NCI-H345 treated with DMSO at 0.1 percent for 48 hours (cell line): ENCODE results near the gene SMIM24.

Experiments used
- DNase-seq: peaks from one replicate; lab custom pipeline; 2025; ENCODE audit not compliant: unreplicated experiment; lab: John Stamatoyannopoulos, UW

Gene SMIM24

DNA sequence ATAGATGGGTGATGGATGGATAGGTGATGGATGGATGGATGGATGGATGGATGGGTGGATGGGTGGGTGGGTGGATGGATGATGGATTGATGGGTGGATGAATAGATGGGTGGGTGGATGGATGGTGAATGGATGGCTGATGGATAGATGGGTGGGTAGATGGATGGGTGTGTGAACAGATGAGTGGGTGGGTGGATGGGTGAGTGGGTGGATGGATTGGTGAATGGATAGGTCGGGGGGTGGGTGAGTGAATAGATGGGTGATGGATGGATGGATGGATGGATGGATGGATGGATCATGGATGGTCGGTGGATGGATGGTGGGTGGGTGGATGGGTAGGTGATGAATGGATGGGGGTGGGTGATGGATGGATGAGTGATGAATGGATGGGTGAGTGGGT is 3.5 kb downstream of the SMIM24 start:
- no peak for DNase-seq

DNA sequence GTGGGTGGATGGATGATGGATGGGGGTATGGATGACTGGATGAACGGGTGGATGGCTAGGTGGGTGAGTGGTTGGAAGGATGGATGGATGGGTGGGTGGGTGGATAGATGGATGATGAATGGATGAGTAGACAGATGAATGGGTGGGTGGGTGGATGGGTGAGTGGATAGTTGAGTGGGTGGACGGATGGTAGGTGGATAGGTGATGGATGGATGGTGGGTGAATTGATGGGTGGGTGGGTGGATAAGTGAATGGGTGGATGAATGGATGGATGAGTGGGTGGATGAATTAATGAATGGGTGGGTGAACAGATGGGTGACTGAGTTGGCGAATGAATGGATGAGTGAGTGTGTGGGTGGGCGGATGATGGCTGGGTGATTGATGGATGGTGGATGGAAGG is 4.9 kb downstream of the SMIM24 start:
- no peak for DNase-seq

DNA sequence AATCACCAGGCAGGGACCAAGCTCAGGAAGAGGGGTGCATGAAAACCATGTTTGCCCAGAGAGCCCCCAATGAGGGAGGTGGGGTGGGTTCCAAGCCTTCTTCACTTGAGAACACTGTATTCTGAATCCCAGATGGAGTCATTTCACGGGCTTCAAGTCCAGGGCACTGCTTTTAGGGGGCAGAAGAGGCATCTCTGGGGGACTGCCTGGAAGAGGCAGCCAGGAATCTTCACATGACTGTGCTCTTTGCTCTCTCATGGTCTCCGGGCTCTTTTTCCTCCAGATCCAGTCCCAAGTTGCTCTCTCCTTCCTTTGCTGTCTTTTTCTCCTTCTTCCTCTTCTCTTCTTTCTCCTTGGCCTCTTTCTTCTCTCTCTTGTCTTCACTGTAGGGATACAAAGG is 5.7 kb downstream of the SMIM24 start:
- no peak for DNase-seq

DNA sequence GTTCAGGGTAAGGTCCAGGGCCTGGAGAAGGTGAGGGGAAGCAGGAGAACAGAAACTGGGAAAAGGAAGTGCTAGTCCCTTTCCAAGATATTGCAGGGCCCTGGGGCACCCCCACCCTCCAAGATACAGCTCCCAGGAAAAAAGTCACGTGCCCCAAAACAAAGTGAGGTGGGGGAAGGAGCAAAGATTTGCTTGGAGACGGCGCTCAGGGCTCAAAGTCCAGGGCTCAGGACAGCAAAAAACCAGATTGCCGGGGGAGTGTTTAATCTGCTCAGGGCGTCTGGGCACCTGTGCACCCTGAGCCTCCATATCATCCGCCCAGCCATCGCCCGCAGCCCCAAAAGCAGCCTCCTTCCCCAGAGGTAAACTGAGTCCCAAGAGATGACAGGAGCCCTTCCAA is 6.3 kb downstream of the SMIM24 start:
- no peak for DNase-seq

DNA sequence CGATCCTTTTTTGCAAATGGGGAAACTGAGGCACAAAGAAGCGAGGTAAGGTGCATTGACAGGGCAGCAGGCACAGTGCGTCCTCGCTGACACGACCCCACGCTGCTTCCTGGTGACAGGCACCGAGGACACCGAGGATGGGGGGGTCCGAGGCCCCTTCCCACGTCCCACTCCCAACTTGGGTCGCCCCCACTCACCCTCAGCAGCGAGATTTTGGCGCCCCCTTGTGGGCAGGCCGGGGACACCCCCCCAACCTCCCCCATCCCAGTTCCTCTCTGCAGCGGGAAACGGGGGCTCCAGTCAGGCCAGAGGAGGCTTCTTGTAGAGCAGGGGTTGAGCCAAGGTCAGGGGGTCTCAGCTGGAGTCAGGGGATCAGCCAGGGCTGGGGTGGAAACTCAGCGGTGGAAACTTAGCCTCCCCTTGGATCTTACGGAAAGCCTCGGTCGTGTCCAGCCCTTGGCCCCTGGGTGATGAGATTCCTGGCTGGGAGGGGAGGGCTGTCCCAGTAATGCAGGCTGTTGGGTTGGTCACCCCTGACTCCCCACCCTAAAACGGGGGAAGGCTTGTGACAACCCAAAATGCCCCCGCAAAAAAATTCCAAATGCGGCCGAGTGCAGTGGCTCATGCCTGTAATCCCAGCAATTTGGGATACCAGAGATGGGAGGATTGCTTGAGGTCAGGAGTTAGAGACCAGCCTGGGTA is 8.2 kb downstream of the SMIM24 start:
- no peak for DNase-seq

DNA sequence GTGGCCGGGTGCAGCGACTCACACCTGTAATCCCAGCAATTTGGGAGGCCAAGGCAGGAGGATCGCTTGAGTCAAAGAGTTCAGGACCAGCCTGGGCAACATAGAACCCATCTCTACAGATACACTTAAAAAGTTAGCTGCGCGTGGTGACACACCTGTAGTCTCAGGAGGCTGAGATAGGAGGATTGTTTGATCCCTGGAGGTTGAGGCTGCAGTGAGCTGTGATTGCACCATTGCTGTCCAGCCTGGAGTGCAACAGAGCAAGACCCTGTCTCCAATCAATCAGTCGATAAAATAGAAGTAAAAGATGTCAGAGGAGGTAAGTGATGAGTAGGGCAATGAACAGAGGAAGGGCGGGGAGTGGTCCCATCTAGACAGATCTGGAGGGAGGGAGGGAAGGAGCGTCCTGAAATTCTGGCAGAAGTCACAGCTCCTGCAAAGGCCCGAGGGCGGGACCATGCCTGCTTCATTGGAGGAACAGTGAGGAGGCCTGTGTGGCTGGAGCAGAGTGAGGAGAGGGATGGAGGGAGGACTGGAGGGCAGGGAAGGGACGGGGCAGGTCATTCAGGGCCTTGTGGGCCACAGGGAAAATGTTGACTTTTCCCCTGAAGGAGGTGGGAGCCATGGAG is 9.7 kb downstream of the SMIM24 start:
- DNase-seq: no peak

DNA sequence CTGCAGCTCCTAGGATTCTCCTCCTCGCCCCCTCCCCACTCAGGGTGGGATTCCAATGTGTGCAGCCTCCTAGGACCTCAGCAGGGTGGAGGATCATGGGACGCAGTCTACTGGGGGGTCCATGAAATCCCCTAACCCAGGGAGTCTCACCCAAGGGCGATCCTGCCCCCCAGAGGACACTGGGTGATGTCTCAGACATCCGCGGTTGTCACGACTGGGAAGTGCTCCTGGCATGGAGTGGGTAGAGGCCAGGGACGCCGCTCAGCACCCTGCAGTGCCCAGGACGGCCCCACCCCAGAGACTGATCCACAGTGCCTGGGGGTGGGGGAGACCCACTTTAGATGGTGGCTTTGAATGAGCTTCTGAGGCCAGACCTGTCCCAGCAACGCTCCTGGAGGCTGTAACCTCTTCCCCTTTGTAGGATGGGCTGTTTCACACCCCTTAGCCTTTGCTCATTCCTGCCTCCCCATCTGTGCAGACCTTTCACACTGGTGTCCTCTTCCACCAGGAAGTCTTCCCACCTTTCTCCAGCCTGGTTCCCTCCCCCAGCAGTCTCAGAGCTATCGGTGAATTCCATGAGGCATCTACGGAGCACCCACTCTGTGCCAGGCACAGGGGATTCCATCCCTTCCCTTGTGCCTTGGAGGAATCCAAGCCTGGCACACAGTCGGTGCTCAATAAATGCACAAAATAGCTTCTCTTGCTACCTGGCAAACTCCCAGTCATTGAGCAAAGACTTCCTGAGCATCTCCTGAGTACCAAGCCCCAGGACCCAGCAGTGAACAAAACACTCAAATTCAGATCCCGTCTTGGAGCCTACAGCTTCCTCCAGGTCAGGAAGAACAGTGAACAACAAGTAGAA is 10.5 kb downstream of the SMIM24 start:
- DNase-seq: no peak

DNA sequence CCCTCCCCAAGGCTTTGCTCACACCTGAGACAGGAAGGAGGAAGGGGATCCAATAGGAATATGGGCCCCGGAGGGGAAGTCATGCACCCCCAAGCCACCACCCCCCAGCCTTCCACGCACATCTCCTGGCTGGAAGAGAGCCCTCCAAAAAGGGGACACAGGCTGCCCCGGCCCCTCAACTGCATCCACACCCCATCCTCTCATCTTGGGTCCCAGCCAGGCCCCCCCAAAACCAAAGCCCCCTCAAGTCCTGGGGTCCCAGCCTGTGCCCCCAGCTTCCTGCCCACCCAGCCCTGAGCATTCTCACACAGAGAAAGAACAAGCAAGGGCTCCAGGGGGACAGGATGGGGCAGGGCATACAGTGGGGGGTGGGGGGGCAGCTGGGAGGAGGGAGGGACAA is 12.1 kb downstream of the SMIM24 start:
- no peak for DNase-seq

DNA sequence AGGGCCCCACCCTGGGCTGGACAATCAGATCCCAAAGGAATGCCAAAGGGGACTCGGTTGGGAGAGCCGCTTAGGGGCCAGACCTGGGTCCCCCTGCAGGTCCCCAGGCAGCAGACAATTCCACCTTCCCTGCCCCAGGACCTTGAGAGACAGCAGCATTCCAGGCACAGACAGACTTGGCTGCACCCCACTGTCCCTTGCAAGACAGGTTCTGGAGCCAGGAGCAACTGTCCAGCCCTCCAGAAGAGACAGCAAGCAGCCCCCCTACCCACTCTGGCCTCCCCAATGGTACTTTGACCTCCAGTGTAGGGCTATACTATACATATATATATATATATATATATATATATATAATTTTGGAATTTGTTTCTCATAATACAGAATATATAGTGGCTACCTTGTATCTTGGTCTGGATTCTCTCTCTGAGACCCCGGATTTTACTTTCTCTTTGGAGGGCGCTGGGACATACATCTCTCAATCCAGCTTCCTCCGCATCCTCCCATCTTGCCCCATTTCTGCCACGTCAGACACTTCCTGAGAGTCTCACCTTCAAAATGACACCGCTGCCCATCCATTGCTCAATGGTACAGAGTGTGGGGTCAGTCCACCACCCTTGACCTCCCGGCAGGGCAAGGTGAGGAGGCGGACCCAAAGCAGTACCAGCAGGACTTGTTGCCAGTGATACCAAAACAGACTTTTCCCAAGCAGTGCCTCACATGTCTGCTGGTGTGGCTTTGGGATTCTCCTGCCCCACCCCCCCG is 12.7 kb downstream of the SMIM24 start:
- DNase-seq: no peak

DNA sequence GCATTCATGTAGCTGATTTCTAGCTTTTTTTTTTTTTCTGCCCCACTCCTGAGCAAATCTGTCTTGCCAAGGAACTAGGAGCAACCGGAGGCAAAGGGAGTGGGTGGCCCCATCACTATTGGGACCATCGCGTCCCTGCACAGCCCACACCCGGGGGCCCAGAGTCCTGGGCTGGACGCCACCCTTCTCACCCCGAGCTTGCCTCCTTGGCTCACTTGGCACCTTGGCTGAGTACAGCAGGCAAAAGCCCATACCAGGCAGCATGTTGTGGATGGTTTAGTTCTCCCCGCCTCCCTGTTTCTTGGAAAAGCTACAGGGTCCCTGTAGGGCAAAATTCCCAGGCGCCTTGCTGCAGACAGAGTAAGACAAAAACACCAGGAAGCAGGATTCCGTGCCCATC is 13.7 kb downstream of the SMIM24 start:
- no peak for DNase-seq

DNA sequence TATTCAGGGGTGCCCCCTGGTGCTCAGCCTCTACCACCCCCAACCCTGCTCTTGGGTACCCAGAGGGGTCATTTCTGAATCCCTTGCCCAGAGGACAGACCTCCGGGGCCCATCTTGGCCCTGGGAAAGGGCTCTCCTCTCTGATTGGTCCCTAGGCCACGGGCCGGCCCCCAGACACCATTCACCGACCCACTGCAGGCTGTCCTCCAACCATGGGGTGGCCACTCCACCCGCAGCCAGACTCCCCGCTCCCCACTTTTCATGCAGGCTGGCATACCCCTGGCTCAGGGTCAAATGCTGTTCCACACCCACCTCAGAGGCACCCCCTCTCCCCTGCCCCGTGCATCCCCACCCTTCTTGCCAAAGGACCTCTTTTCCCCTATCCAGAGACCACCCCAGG is 14.8 kb downstream of the SMIM24 start:
- DNase-seq: no peak

DNA sequence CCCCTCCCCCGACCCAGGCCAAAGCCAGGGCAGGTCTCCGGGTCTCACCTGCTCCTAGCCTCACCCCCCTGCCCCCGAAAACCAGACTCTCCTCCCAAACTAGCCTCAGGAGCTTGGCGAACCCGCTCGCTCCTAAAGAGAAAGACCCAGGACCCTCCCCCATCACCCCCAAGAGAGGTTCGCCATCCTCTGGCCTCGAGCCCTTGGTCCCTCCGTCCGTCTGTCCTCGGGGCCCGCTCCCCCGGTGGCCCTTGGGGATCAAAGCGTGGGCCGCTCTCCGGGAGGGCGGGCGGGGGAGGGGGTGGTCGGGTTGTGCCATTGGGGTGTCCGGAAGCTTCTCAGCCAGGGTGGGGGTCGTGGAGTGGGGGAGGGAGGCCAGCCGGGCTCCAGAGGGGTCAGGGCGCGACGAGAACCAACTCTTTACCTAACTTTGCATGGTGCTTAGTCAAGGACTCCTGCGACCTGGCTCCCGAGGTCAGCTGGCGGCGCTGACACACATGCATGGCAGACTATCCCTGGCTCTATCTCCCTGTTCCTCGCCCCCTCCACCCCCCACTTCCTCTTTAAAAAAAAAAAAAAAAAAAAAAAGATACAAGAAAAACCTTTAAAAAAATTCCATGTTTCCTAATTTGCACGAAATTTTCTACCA is 15.6 kb downstream of the SMIM24 start:
- no peak for DNase-seq

DNA sequence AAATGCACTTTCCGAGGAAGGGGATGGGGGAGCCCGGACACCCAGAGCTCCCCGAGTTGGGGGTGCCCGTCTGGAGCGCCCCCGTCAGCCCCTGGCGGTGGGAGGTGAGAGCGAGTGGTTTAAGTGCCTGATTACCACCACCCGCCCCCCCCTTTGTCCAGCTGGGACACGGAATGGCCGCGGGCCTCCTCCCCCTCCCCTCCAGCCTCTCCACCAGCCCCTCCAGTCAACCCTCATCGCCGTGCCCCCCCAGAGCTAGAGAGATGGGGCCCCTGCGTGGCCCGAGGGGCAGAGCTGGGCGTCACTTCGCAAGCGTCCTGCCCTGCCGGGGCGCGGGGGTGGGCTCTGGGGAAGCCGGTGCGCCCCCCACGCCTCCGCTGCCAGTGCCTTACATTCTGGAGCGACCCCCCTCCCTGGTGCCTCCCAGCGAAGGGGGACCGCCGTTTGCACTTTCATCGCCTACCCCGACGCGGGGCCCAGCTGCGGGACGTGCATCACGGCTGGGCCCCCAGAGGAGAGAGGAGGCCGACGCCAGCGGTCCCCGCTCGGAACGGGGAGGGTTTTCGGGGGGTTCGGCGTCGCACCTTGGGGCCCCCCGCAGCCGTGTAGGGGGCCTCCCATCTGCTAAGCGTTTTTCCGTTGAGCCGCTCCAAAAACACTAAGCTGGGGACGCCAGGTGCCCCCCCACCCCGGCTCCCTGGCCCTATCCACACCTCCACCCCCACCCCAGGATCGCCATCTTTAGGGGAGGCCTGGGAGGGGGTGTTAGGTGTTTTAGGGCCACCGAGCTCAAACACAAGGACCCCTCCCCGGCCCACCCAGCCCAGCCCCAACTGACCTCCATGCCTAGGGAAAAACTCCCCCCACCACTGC is 16.4 kb downstream of the SMIM24 start:
- DNase-seq: no peak

DNA sequence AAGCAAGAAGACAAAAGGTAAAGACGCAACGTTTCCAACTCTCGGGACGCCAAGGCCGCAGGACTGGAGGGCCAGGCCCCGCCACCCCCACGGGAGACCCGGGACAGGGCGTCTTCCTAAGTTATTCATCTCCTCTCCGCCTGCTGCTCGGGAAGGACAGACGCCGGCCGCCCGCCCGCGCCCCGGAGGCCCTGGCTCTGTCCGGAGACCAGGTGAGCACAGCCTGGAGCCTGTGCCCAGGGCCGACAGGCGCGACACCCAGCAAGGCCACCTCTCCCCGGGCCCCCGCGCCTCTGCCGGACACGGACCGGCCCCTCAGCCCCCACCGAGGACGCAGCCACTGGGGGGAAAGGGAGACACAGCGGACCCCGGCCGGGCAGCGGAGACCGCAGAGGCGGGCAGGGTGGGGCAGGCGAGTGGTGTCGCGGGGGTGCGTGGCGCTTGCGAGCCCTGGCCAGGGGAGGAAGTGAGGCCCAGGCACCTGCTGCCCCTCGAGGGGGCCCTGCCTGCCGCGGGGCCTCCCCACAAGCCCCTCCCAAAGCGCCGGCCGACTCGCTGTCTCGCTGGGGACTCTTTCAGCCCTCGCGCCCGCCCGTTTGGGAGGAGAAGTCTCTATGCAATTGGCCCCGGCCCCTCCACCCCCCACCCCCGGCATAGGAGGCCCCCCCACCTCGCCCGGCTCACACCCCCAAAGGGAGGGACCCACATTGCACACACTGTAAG is 17.2 kb downstream of the SMIM24 start:
- DNase-seq: no peak

DNA sequence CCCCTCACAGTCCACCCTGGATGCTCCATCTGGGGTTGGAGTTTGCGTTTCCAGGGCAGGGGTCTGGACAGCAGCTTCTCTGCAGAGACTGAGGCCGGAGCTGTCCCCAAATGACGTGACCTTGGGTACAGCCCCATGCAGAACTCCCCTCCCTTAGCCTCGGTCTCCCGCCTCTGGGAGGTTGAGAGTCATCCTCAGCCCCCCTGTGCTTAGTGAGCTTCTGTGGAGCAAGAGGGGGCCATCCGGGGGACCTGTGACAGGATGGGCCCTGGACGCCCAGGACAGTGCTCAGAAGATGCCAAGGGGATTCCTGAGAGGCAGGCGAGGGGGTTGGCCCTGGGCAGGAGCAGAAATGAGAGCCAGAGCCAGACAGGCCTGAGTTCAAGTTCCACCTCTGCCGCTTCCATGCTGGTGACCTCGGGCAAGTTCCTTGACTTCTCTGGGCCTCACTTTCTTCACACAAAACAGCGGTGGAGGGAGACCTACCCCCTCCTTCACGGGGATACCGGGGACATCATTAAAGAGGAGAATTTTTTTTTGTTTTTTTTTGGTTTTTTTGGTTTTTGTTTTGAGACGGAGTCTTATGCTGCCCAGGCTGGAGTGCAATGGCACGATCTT is 20.3 kb downstream of the SMIM24 start:
- no peak for DNase-seq

DNA sequence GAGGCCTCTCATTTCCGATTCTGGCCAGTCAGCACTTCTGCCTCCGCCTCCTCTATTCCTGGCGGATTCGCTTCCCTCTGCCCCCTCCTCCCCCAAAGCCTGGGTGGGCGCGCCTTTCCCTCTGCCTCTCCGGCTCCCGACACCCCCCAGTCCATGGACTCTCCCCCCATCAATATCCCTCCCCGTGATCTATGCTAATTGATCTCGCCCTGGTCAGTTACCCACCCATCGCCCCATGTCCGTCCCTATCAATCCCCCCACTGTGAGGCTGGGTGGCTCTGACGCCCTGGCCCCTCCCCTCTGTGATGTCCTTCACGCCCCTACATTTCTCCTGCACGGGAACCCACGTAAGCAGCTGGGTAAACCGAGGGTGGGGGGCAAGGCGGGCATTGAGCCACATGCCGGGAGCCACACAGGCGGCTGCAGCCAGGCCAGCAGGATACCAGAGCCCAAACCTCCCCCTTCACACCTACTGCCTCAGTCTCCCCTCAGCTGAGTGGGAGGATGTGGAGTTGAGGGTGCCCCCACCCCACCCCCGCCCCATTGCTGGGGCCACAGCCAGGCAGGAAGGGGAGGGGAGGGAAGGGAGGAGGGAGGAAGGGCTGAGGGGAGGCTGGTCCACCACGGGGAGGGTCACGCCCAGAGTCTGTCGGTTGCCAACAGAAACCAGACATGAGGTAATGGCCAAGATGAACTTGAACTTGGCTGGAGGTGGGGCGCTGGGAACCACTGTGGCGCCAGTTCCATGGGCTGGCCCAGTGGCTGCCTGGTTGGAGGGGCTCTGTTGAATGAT is 21.0 kb downstream of the SMIM24 start:
- DNase-seq: no peak

DNA sequence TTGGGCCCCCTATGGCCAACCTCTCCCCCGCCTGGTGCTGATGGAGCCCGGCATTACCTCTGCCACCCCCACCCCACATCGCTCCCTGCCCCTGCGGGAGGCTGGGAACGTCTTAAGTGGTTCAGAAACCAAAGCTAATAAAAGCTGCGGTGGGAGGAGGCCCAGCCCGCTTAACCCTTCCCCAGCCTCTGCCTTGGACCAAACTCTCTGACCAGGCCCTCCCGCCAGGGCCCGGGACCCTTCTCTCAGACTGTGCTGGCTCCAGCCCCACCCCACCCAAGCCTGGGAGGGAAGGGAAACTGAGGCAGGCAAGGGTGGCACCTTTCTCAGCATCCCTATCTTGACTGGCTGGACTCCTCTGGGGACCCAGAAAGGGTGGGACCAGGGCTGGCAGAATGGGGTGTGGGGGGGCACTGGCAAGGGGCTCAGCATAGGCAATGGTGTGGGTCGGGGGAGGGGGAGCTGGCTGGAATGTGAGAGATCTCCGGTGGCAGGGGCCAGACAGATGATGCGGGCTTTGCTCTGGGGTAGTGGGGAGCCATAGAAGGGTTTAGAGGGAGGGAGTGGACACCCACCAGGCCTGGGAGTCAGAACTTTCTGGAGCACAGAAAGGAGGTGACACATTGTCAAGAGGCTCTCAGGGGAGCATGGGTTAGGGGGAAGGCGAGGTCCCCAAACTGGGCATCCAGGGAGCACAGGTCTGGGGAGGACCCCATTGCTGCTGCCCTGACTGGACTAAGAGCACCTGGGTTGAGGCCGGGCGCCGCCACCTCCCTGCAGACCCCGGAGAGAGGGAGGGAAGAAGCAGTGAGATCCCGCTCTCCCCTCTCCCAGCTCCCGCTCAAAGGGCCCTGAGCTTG is 21.9 kb downstream of the SMIM24 start:
- DNase-seq: no peak
